ENCODE results near the gene CLASP1.
"Not testable (repeated sequence)": the region's sequence is repeated elsewhere in the genome, so short reads cannot be mapped to it uniquely, and the experiment has no call there.

CLASP1 gene

GRCh38 chr2:121575800-121576199 lies 73.5 kb downstream of the CLASP1 start:
- no peak for DNase-seq

GRCh38 chr2:121570667-121571055 lies 78.6 kb downstream of the CLASP1 start:
- DNase-seq, result no peak

GRCh38 chr2:121570036-121570666 lies 79.1 kb downstream of the CLASP1 start:
- DNase-seq, result no peak

GRCh38 chr2:121567957-121568409 lies 81.3 kb downstream of the CLASP1 start:
- no peak for DNase-seq

- DNase-seq, result no peak
These were observed 81.8 kb downstream of the CLASP1 start for GRCh38 chr2:121567452-121567851.

- no peak for DNase-seq
These were observed 83.6 kb downstream of the CLASP1 start for GRCh38 chr2:121565389-121566250.

GRCh38 chr2:121564905-121565304 lies 84.4 kb downstream of the CLASP1 start:
- DNase-seq, result no peak

- DNase-seq, result not testable (repeated sequence)
These were observed 85.5 kb downstream of the CLASP1 start for GRCh38 chr2:121563754-121564153.

GRCh38 chr2:121562269-121563176 lies 86.7 kb downstream of the CLASP1 start:
- no peak for DNase-seq

- DNase-seq, result no peak
These were observed 87.5 kb downstream of the CLASP1 start for GRCh38 chr2:121561617-121562268.

- no peak for DNase-seq
These were observed 90.9 kb downstream of the CLASP1 start for GRCh38 chr2:121558329-121558728.

GRCh38 chr2:121555008-121555407 lies 94.3 kb downstream of the CLASP1 start:
- DNase-seq, result no peak

- DNase-seq, result not testable (repeated sequence)
These were observed 96.6 kb downstream of the CLASP1 start for GRCh38 chr2:121552477-121553180.

- no peak for DNase-seq
These were observed 98.6 kb downstream of the CLASP1 start for GRCh38 chr2:121550669-121551068.

GRCh38 chr2:121547646-121548045 lies 101.6 kb downstream of the CLASP1 start:
- DNase-seq, result no peak

GRCh38 chr2:121545913-121546312 lies 103.3 kb downstream of the CLASP1 start:
- DNase-seq, result no peak

GRCh38 chr2:121545257-121545656 lies 104.0 kb downstream of the CLASP1 start:
- no peak for DNase-seq

GRCh38 chr2:121541495-121541894 lies 107.8 kb downstream of the CLASP1 start:
- no peak for DNase-seq

- DNase-seq, result no peak
These were observed 109.4 kb downstream of the CLASP1 start for GRCh38 chr2:121539750-121540469.

GRCh38 chr2:121536850-121537557 lies 112.3 kb downstream of the CLASP1 start:
- no peak for DNase-seq

GRCh38 chr2:121536347-121536746 lies 112.9 kb downstream of the CLASP1 start:
- DNase-seq, result no peak

Data from CD4-positive, alpha-beta T cell treated with Interleukin-1 beta for 1 hour (primary cell).